ENCODE measurements around the gene PCDHB6.
"Not testable (repeated sequence)": the region's sequence is repeated elsewhere in the genome, so short reads cannot be mapped to it uniquely, and the experiment has no call there.

PCDHB6 gene

GRCh38 chr5:141199359-141200235 lies 49.7 kb downstream of the PCDHB6 start, which contains the start of gene PCDHB11:
TSS of gene PCDHB11 (plus strand) at chr5:141199627. CDS start at chr5:141199775, 148 bp downstream.
- H3K4me3 ChIP-seq: peak within 1 kb of the TSS in 3 of 7 experiments; percentile 3 to 19 (median 15)

GRCh38 chr5:141201126-141201525 lies 51.3 kb downstream of the PCDHB6 start:
- not testable (repeated sequence) for H3K4me3 ChIP-seq, H3K27ac ChIP-seq

More at GRCh38 chr5:141199359-141200235, 49.7 kb downstream of the PCDHB6 start, which contains the start of gene PCDHB11:
- peak within 1 kb of the TSS in 1 of 21 experiments; percentile 9 for H3K27ac ChIP-seq

GRCh38 chr5:141201646-141202045 lies 51.8 kb downstream of the PCDHB6 start:
- H3K27ac ChIP-seq, H3K4me3 ChIP-seq: not testable (repeated sequence)

All from skin epidermis (tissue), 12 donors.